Sigmoid colon (tissue), 4 donors: ENCODE results near the gene SSR3.

Experiments used
- POLR2A ChIP-seq, 2 donors: fragments of 450-650 bp; IDR thresholded peaks; one replicate each; pipeline ENCODE4 v1.6.1; 2016; ENCODE audit warnings: antibody characterized with exemption in 2 of 2, mild to moderate bottlenecking in 2 of 2, moderate library complexity in 2 of 2
- POLR2AphosphoS5 ChIP-seq, 4 donors: sonication (generic); formaldehyde crosslinking; IDR thresholded peaks; one replicate each; pipeline ENCODE4 v1.6.1; 2017; ENCODE audit warnings: antibody characterized with exemption in 4 of 4

DNA sequence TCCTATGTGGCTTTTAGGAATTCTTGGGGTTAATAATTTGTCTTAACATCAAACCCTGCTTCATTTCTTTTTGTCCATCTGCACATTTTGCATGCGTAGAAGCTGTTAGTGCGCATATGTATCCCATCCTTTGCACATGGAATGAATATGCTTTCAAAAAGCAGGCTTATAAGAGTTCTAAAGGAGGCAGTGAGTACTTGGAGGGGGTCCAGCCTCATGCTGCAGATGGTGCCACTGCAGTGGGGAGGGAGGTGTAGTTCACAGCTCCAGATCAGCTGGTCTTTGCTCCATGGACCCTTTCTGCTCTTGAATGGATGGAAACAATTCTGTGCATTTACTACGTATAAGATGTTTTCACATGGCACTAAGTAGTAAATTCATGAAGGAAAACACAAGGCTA is 20.7 kb upstream of the SSR3 start:
- TF ChIP-seq POLR2AphosphoS5 (IDR thresholded peaks at IDR 0.05) (no peak), POLR2A (IDR thresholded peaks at IDR 0.05) (no peak)
